ENCODE measurements around the gene KMT2A. TPM values are rescaled to one million over a fixed set of nuclear protein-coding genes. Genes with fewer than 3 reads are reported as not detected.

The KMT2A gene
- total and polyA plus RNA-seq, 12 donors, result 4.1 to 44.5 (median 34.6) TPM

GRCh38 chr11:118441770-118442275, 5.5 kb downstream of the KMT2A start:
- 31 to 41% methylated on average over 3 of the region's 3 CpGs for WGBS, 2 donors
- Histone ChIP-seq H3K4me3 (no peak overlapping the region), H3K27me3 (no peaks in the 10 kb centered on the region), H3K9me3 (no peaks in the 10 kb centered on the region), H3K27ac (peak overlapping the region in 2 of 10 donors; percentile 9 to 38), H3K4me1 (peaks cover 3 to 80% (median 66%) of the 10 kb centered on the region in 9 donors), H3K36me3 (peaks cover 0 to 19% (median 0%) of the 10 kb centered on the region in 9 donors)
- intact Hi-C loops (cut with DNase I), result no loop called here
- ATAC-seq, result no peak
- TF ChIP-seq CTCF (IDR thresholded peaks at IDR 0.05), result no peak
- DNase-seq, result no peak

GRCh38 chr11:118442301-118442700, 6.0 kb downstream of the KMT2A start:
- WGBS, 2 donors, result 65 to 73% methylated on average over 3 of the region's 3 CpGs
- Histone ChIP-seq H3K4me3 (no peak overlapping the region), H3K27ac (peak overlapping the region in 2 of 10 donors; percentile 9 to 38)

GRCh38 chr11:118442908-118443589, 6.8 kb downstream of the KMT2A start:
- Histone ChIP-seq H3K36me3 (peaks cover 0 to 26% (median 0%) of the 10 kb centered on the region in 9 donors), H3K4me1 (peaks cover 3 to 80% (median 70%) of the 10 kb centered on the region in 9 donors), H3K9me3 (no peaks in the 10 kb centered on the region), H3K4me3 (no peak overlapping the region), H3K27me3 (no peaks in the 10 kb centered on the region), H3K27ac (no peak overlapping the region)
- ATAC-seq (no peak), DNase-seq (no peak)
- intact Hi-C loops (cut with DNase I), result no loop called here
- WGBS, 2 donors, result 92% methylated on average over 4 of the region's 4 CpGs
- no peak for TF ChIP-seq CTCF (IDR thresholded peaks at IDR 0.05)

More at GRCh38 chr11:118442301-118442700, 6.0 kb downstream of the KMT2A start:
- intact Hi-C loops (cut with DNase I), result no loop called here
- no peaks in the 10 kb centered on the region for H3K27me3 ChIP-seq
- no peak for TF ChIP-seq CTCF (IDR thresholded peaks at IDR 0.05)
- peaks cover 3 to 85% (median 67%) of the 10 kb centered on the region in 9 donors for H3K4me1 ChIP-seq
- ATAC-seq (no peak), DNase-seq (no peak)
- peaks cover 0 to 20% (median 0%) of the 10 kb centered on the region in 9 donors for H3K36me3 ChIP-seq
- no peaks in the 10 kb centered on the region for H3K9me3 ChIP-seq

GRCh38 chr11:118443590-118444218, 7.4 kb downstream of the KMT2A start:
- DNase-seq (no peak), ATAC-seq (no peak)
- Histone ChIP-seq H3K4me1 (peaks cover 3 to 74% (median 64%) of the 10 kb centered on the region in 9 donors), H3K36me3 (peaks cover 0 to 26% (median 0%) of the 10 kb centered on the region in 9 donors), H3K4me3 (no peak overlapping the region), H3K27me3 (no peaks in the 10 kb centered on the region), H3K27ac (no peak overlapping the region), H3K9me3 (no peaks in the 10 kb centered on the region)
- TF ChIP-seq CTCF (IDR thresholded peaks at IDR 0.05), result no peak
- 84 to 89% methylated on average over 2 of the region's 2 CpGs for WGBS, 2 donors
- intact Hi-C loops (cut with DNase I), result no loop called here

All from heart right ventricle (tissue), 16 donors.